Measurements from ENCODE around the gene MAP2K5.

DNA sequence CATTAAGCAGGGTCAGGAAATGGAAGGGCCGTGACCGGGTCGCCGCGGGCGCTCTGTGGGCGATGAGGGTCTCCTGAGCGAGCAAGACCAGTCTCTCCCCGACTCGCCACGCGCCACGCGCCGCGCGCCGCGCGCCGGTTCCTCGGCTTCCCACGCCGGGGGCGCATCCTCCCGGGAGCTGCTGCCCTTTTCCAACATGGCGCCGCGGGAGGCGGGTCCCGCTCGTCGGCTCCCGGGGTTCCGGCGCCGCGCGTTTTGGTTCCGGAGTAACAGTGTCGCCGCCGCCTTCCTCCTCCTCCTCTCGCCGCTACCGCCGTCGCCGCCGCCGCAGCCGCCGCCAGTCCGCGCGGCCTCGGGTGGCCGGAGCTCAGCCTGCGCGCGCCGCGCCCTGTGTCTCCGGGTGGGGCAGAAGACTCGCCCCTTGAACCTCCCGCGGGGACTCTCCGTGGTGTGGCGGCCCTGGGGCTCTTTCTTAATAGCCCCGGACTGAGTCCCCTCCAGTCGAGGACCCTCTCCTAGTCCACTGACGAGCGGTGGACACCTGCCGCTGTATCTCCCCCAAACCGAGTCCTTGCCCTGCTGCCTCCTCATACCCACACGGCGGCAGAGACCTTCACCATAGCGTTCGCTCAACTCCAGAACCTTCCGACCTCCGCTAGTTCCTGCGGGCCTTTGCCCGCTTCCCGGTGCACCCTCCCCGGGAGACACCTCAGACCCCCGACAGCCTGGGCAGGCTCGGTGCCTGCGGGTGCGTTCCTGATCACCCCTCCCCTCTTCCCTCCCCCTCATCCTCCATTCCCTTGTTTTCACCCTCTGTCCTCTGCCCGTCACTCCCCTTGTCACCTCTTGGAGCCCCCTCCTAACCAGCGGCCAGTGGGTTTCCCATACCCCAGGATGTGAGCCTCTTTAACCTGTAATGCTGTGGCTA lies at the start of gene MAP2K5:
- TF ChIP-seq, protein P1, sequence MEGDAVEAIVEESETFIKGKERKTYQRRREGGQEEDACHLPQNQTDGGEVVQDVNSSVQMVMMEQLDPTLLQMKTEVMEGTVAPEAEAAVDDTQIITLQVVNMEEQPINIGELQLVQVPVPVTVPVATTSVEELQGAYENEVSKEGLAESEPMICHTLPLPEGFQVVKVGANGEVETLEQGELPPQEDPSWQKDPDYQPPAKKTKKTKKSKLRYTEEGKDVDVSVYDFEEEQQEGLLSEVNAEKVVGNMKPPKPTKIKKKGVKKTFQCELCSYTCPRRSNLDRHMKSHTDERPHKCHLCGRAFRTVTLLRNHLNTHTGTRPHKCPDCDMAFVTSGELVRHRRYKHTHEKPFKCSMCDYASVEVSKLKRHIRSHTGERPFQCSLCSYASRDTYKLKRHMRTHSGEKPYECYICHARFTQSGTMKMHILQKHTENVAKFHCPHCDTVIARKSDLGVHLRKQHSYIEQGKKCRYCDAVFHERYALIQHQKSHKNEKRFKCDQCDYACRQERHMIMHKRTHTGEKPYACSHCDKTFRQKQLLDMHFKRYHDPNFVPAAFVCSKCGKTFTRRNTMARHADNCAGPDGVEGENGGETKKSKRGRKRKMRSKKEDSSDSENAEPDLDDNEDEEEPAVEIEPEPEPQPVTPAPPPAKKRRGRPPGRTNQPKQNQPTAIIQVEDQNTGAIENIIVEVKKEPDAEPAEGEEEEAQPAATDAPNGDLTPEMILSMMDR (IDR thresholded peaks at IDR 0.05): no peak
- TF ChIP-seq POLR2A (IDR thresholded peaks at IDR 0.05): peak; percentile 33 to 68

All from uterus (tissue), 2 donors.